Activated CD4-positive, CD25-positive, alpha-beta regulatory T cell (primary cell): ENCODE data around the gene GPBP1L1.
"Not testable (repeated sequence)": the region's sequence is repeated elsewhere in the genome, so short reads cannot be mapped to it uniquely, and the experiment has no call there.

ENCODE experiments used
- DNase-seq, 4 experiments: peaks; one replicate each; lab custom pipeline; 2025; lab: John Stamatoyannopoulos, UW

The GPBP1L1 gene, protein sequence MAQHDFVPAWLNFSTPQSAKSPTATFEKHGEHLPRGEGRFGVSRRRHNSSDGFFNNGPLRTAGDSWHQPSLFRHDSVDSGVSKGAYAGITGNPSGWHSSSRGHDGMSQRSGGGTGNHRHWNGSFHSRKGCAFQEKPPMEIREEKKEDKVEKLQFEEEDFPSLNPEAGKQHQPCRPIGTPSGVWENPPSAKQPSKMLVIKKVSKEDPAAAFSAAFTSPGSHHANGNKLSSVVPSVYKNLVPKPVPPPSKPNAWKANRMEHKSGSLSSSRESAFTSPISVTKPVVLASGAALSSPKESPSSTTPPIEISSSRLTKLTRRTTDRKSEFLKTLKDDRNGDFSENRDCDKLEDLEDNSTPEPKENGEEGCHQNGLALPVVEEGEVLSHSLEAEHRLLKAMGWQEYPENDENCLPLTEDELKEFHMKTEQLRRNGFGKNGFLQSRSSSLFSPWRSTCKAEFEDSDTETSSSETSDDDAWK

DNA sequence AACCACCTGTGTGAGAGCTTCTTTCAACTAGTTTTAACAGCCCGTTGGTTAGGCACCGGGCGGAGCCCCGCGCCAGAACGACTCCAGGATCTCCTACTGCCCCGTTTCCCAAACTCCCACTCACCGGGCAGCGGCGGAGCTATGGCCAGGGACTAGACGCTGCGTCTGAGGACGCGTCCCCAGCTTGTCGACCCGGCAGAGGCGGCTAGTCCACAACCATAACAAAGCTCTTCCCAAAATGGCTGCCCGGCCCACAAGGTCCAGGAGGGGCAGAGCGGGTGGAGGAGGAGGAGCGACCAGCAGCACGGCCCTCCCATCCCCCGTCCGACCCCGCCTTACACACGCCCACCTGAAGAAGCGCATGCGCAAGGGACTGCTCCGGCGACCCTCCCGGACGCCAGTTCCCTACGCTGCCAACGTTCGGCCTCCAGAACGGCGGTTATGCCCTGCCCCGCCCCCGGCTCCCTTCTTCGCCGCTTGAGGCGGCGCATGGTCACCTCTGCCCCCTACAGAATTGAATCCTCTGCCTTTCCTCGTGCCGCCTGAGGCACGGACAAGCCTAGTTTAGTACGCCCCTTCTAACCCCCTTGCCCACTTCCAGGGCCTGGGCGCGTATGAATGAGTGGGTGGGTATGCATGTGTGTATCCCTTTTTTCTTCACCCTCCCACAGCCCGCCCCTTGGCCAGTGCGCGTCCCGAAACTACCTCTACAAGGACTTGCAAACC, at the start of gene GPBP1L1:
TSS of gene GPBP1L1 (minus strand) at position 246 of the 726 bp plus-strand sequence. CDS start 27,446 bp downstream, outside the sequence.
- peak; percentile 90 to 94 (median 94) for DNase-seq

DNA sequence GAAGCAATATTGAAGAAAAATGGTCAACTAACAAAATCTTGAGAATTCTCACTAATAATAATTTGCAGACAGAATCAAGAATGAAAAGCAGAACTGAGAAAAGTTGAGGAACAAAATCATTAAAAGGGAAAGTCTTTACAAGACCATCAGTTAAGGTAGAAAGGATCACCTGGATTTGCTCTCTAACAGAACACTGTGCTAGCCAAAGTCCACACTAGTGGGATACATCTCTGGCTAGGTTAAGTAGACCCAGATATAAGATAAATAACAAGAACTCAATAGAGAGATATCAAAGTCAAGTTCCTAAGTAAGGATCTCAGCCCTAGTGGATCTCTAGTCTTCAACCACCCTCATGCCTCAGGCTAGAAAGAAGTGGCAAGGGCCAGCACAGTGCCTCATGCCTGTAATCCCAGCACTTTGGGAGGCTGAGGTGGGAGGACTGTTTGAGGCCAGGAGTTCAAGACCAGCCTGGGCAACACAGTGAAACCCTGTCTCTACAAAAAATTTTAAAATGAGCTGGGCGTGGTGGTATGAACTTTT, 44.5 kb upstream of the GPBP1L1 start:
- DNase-seq: no peak

DNA sequence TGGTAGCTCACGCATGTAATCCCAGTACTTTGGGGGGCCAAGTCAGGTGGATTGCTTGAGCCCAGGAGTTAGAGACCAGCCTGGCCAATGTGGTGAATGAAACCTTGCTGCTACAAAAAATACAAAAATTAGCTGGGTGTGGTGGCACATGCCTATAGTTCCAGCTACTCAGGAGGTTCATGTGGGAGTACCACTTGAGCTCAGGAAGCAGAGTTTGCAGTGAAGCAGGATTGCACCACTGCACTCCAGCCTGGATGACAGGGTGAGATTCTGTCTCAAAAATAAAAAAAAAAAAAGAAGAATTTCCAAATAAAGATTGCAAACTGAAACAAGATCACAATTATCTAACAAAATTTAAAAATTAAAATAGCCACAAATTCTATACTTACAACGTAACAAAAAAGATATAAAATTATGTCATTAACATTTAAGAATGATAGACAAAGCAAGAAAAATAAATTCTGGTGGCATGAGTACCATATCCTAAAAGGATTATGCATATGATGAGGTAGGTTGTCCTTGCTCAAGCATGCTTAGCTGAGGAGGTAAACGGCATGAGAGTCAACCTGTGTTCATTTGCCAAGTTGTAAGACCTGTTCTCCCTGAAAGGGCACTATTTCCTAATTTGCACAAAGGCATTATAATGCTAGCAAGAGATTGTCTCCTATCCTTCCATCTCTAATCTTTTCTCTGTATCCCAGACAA, 43.9 kb upstream of the GPBP1L1 start:
- no peak for DNase-seq

DNA sequence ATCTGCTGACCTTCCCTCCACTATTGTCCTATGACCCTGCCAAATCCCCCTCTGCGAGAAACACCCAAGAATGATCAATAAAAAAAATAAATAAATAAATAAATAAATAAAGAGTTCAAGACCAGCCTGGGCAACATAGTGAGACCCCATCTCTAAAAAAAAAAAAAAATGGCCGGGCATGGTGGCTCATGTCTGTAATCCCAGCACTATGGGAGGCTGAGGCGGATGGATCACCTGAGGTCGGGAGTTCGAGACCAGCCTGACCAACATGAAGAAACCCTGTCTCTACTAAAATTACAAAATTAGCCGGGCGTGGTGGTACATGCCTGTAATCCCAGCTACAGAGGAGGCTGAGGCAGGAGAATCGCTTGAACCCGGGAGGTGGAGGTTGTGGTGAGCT, 39.7 kb upstream of the GPBP1L1 start:
- DNase-seq: not testable (repeated sequence)

DNA sequence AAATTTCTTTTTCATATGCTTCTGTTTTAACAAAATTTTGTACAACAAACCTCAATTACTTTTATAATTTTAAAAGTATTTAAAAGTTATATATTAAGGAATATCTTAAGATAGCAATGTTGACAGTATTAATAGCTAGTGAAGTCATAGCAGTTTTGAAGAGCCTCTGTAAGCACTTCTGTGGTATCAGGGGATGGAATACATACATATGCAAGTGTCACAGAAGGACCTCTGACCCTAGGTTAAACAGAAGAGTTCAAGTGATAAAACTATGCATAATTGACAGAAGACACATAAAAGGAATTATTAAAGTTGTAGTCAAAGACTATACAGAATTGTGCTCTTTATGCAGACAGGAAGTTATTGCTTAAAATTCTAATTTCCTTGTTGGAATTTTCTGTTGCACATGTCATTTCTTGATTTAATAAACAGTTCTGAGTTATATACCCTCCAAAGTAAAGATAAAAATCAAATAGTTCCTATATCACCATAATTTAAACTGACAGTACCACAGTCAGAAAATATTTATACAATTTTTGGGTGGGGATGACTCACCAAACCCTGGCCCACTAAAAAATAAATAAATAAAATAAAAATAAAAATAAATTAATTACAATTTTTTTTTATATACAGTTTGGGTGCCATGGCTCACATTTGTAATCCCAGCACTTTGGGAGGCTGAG, 37.1 kb upstream of the GPBP1L1 start:
- DNase-seq: no peak

DNA sequence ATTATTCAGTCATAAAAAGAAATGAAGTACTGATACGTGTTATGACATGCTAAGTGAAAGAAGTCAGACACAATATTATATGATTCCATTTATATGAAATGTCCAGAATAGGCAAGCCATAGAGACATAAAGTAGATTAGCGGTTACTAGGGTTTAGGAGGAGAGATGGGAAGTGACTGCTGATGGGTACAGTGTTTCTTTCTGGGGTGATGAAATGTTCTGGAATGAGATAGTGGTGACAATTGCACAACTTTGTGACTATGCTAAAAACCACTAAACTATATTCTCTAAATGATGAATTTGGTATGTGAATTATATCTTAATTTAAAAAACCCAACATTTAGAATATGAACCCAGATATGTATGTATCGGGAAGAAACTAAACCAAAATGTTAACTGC, 36.5 kb upstream of the GPBP1L1 start:
- no peak for DNase-seq

DNA sequence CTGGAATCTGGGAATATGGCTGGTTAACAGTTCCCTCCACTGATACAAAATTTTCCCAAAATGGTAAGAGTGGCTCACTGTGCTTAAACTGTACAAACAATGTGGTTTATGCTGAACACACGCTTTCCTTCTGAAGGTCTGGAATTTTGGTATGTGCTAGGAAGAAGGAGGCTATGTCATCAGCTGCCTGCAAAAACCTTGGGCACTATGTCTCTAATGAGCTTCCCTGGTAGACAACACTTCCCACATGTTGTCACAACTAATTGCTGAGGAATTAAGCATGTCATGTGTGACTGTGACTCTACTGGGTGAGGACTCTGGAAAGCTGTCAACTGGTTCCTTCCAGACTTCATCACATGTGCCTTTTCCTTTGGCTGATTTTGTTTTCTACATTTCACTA, 34.9 kb upstream of the GPBP1L1 start:
- no peak for DNase-seq

DNA sequence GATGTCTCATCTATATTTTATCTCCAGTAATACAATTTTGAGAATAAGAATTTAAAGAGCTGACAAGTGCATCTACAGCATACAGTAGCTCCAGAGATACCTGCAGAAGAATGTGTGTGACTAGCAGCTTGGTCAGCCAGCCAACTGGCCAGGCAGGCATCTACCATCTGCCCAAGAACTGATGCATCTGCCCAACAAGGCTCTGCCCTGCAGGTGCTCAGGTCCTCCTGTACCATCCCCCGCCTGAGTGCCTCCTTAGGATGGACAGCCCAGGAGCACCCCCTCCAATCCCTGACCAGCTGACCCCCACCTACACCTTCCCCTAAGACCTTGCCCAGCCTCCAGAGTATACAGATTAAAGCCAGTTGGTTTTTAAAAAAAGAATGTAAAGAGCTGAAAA, 32.0 kb upstream of the GPBP1L1 start:
- no peak for DNase-seq

DNA sequence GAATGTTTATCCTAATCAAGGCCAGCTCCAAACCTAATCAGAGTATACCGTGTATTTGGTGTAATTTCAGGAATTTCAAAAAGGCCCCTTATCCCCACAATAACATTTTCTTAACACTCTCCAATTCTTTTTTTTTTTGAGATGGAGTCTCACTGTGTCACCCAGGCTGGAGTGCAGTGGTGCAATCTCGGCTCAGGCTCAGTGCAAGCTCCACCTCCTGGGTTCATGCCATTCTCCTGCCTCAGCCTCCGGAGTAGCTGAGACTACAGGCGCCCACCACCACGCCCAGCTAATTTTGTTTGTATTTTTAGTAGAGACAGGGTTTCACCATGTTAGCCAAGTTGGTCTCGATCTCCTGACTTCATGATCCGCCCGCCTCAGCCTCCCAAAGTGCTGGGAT, 31.1 kb upstream of the GPBP1L1 start:
- not testable (repeated sequence) for DNase-seq

DNA sequence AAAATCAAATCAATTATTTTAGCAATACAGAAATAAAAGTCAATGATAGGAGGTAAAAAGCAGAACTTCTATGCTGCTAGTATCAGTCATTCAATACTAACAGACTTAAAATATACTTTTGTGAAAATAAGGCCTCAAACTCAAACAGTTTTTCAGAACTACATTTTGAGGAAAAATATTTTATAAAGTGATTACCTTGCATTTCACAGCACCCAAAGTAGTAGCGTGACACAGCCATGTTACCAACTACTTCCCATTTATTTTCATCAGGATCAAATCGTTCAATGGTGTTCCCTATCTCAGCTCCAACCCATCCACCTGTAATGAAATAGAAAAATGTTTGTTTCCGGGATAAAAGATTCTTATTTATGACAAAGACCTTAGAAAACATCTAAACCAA, 30.4 kb upstream of the GPBP1L1 start:
- no peak for DNase-seq

DNA sequence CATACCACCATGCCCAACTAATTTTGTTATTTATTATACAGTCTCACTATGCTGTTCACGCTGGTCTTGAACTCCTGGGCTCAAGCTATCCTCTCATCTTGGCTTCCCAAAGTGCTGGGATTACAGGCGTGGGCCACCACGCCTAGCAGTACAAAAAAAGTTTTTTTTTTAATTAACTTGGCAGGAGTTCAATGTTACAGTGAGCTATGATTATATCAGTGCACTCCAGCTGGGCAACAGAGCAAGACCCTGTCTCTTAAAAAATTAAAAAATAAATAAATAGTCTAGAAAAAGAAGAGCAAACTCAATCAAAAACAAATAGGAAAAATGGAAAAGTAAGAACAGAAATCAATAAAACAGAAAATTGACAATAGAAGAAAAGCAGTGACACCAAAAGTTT, 27.4 kb upstream of the GPBP1L1 start:
- DNase-seq: no peak

DNA sequence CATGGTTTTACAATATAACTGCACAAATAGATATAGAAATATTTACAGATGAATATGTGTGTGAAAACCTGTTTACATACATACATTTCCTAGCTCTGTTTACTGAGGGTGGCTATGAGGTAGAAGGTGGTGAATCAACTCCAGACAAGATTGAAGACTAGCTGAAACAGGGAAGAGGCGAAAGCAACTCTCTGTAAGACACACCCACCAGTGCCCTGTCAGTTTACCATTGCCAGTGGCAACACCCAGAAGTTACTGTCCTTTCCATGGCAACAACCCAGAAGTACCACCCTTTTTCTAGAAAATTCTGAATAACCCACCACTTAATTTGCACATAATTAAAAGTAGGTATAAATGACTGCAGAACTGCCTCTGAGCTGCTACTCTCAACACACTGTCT, 18.3 kb upstream of the GPBP1L1 start:
- no peak for DNase-seq

DNA sequence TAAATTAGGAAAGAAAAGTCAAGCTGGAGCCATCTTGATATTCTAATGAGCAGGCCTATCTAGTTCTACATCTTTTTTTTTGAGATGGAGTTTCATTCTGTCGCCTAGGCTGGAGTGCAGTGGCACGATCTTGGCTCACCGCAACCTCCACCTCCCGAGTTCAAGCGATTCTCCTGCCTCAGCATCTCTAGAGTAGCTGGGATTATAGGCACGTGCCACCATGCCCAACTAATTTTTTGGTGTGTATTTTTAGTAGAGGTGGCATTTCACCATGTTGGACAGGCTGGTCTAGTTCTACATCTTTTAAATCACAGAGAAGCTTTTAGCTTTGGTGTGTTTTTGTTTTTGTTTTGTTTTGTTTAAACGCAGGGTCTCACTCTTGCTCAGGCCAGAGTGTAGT, 8.5 kb upstream of the GPBP1L1 start:
- DNase-seq: no peak

DNA sequence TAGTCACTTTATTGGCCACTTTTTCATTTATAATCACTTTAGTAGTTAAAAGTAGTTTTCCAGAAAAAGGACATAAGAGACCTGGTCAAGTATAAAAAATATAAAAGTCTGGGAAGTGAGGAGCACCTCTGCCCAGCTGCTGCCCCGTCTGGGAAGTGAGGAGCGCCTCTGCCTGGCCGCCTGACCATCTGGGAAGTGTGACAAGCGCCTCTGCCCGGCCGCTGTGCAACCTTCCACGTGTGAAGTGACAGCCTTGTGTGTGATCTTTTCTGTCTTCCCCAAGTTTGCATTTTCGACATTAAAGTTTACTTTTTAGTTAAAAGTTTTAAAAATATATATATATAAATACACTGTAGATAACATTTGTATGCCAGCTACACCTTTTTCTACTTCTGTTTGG, 7.5 kb upstream of the GPBP1L1 start:
- not testable (repeated sequence) for DNase-seq

DNA sequence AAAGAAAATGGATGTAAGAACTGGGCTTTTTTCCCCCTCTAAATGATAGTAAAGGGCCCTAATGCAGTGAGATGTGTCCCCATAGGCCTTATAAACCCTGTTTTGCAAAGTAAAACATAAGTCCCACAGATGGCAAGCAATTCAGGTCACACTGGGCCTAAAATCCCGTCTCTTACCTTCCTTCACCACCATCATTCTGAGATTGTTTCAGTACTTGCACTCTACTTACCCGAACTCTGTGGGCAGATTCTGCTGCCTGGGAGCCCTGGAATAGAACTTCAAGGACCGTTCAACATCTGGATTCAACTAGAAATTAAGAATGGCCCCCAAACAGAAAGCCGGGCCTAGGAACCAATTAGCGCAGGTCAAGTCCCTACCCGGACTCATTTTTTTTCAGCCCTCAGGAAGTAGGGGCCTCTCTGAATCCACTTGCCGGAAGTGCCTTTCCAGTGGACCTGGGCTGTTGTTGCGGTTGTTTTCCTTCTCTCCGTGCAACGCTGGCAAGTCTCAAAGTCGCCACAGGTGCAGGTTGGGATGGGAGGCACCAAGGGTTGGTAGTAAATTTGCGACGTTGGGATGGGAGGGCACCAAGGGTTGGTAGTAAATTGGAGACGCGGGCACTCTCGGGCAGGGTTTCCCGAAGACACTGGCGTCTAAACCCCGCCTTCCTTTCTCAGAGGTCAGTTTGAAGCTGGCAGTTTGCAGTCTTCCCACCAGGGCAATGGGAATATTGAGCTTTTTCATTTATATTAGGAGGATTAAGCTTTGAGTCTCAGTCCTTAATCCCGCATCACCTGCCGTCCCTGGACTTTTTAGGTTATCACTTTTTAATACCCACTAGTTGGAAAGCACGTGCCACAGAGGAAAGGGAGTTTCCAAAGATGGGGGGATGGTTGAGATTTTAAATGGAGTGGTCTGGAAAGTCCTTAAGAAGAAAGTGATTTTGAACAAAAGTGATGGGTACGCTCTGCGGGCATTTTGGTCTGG, 1.7 kb upstream of the GPBP1L1 start, which contains the start of gene TMEM69:
TSS of gene TMEM69 (plus strand) at position 428 of the 987 bp plus-strand sequence. CDS start 2,888 bp downstream, outside the sequence.
- peak; percentile 43 to 56 (median 48) for DNase-seq

DNA sequence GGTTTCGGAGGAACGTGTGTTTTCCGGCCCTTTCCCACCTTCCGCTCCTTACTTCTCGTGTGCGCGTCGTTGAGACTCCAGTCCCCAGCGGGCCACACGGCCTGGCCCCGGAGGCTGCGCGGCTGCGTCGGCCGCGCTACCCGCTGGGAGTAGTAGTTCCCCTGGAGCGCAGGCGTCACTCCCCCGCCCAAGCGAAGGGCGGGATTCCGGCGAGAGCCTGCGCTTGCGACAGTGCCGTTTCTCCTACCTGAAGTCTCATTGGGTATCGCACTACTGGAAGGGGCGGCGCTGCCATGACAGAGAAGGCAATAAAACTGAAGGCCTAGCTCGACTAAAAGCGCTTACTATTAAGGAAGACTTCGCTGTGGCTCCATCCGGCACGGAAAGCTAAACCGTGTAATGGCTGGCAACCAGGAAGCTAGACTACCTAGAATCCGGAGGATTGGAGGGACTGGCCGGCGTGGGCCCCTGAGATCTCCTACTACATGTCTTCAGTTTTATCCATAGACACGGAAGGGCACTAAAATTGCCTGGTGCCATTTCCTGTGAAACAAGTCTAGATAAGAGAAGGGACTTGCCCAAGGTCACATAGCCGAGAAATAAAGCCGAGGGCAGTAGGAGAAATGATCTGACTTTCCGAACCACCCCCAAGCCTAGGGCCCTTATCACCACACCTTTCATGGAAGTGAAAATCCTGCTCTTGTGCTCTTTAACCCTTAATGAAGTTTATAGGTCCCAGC, 851 bp upstream of the GPBP1L1 start:
- DNase-seq: peak; percentile 88 to 97 (median 92)

DNA sequence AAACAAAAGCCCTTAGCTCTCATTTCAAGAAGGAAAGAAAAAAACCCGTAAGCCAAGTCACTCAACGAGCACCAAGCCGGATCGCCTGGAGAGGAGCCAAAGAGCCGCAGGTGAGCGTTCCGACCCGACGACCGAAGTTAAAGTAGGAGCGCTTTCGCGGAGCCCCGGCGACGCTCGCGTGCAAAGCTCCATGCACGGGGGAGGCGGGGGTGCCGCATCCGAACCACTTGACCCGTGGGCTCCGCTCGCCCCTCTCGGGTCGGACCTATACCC, 382 bp downstream of the GPBP1L1 start:
- peak; percentile 36 to 44 (median 38) for DNase-seq

DNA sequence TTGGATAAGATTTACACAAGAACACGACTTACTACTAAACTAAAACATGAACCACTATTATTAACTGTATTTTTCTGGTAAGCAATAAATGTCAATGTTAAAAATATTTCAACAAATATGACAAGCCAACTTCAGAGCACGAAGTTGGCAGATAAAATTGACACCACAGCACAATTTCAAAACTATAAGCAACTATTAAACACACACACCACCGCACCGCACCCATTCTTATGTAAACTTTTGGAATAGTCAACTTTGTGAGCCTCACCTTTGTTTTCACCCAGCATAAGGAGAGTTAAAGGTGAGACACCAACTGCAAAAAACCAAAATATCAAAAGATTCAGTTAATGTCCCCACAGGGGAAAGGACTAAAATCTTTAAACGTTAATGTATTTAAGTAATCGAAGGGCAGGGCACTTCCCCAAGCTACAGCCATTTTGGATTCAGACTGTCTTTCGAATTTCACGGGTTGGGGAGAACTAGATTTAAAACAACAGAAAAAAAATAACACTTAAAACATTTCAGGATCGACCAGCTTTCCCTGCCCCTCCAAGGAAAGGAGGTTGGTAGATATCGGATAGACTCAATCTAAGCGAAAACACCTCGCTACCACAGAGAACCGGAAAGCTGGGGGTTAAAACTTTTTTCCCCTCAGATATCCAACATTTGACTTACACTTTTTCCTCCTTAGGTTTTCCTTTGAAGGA, 872 bp downstream of the GPBP1L1 start:
- DNase-seq: no peak

DNA sequence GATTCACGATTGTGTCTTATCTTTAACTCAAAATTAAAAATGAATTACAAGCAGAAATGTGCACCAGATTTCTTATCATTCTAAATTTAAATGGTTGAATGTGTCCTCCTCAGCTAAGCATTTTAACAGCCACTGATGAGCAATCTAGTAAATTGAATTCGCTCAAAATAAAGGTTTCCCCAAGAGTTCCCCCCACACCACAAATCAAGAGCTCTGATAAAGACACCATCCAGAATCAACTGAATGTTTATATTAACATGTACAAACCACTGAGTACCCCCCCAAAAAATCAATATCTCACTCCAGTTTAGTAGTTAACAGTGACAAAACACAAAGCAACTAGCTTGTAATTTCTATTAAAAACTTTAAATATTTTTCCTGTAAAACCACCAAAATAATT, 1.9 kb downstream of the GPBP1L1 start:
- DNase-seq: no peak
